Measurements from ENCODE around the gene UGT1A1.
A peak's percentile ranks its signal among the peaks of the same experiment; 100 is the strongest.

The UGT1A1 gene

GRCh38 chr2:233814056-233814835, 54.2 kb downstream of the UGT1A1 start:
- Mint-ChIP-seq H3K9me3 (no peaks in the 10 kb centered on the region), H3K36me3 (ENCODE audit: low read depth) (no peaks in the 10 kb centered on the region), H3K27me3 (ENCODE audit: low read depth) (peaks cover 17% of the 10 kb centered on the region), H3K27ac (no peak overlapping the region), H3K4me3 (no peak overlapping the region), H3K4me1 (no peaks in the 10 kb centered on the region)
- no peak for TF ChIP-seq CTCF (IDR thresholded peaks at IDR 0.05; ENCODE audit: unreplicated experiment in 3 of 3)

- Mint-ChIP-seq H3K27ac (no peak overlapping the region), H3K4me3 (no peak overlapping the region), H3K27me3 (ENCODE audit: low read depth) (peaks cover 9% of the 10 kb centered on the region), H3K9me3 (no peaks in the 10 kb centered on the region), H3K36me3 (ENCODE audit: low read depth) (no peaks in the 10 kb centered on the region), H3K4me1 (no peaks in the 10 kb centered on the region)
- no peak for TF ChIP-seq CTCF (IDR thresholded peaks at IDR 0.05; ENCODE audit: unreplicated experiment in 3 of 3)
Observed at GRCh38 chr2:233815861-233816260, 55.8 kb downstream of the UGT1A1 start.

- H3K36me3 Mint-ChIP-seq (ENCODE audit: low read depth) = no peaks in the 10 kb centered on the region
- no peak overlapping the region for H3K4me3 Mint-ChIP-seq
- H3K27ac Mint-ChIP-seq = peak overlapping the region in 1 of 3 experiments; percentile 59
- H3K9me3 Mint-ChIP-seq = no peaks in the 10 kb centered on the region
- no peak for TF ChIP-seq CTCF (IDR thresholded peaks at IDR 0.05; ENCODE audit: unreplicated experiment in 3 of 3)
- no peaks in the 10 kb centered on the region for H3K4me1 Mint-ChIP-seq
- H3K27me3 Mint-ChIP-seq (ENCODE audit: low read depth) = peaks cover 9% of the 10 kb centered on the region
Observed at GRCh38 chr2:233816334-233816733, 56.3 kb downstream of the UGT1A1 start.

DNA sequence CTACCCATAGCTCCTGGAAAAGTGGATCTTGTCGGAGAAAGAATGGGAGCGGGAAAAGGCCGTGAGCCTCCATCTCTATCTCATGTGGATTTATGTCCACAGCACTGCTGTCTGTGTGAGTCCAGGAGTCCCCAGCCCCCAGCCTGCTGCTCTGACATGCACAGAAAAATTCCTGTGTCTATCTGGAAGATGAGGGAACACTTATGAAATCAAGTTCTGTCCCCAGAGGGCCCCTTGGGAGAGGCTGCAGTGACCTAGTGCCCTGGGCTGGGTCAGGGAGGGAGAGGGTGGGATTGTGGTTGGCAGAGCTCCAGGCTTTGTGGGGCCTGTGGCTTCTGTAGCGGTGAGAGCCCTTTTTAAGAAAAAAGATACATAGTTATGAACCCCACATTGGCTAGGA, 56.7 kb downstream of the UGT1A1 start:
- Mint-ChIP-seq H3K27ac (peak overlapping the region in 1 of 3 experiments; percentile 59), H3K4me1 (no peaks in the 10 kb centered on the region), H3K4me3 (no peak overlapping the region), H3K36me3 (ENCODE audit: low read depth) (no peaks in the 10 kb centered on the region), H3K27me3 (ENCODE audit: low read depth) (peaks cover 8% of the 10 kb centered on the region), H3K9me3 (no peaks in the 10 kb centered on the region)
- TF ChIP-seq CTCF (IDR thresholded peaks at IDR 0.05; ENCODE audit: unreplicated experiment in 3 of 3) = no peak

DNA sequence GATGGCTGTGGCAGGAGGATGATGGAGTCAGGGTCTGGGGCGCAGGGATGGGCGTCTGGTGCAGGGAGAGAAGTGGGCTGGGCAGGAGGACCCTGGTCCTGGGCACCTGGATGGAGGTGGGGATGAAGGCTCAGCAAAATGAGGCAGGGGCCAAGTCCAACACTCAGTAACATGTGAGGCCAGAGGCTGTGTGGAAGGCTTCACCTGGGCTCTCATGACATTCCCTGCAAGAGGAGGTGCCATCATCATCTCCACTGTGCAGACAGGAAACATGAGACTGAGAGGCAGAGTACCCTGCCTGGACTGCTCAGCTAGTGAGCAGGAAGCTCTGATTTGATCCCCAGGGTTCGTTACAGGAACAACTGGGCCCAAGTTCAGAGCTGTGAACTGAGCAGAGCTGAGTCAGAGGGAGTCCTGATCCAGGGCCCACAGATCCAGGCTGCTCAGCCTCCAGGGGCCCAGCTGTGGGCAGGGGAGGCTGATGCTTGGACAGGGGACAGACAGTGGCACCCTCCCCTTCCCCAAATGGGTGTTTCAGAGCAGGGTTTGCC, 57.4 kb downstream of the UGT1A1 start:
- no peak for TF ChIP-seq CTCF (IDR thresholded peaks at IDR 0.05; ENCODE audit: unreplicated experiment in 3 of 3)
- H3K4me1 Mint-ChIP-seq = no peaks in the 10 kb centered on the region
- no peaks in the 10 kb centered on the region for H3K9me3 Mint-ChIP-seq
- no peak overlapping the region for H3K4me3 Mint-ChIP-seq
- H3K36me3 Mint-ChIP-seq (ENCODE audit: low read depth) = no peaks in the 10 kb centered on the region
- peaks cover 3% of the 10 kb centered on the region for H3K27me3 Mint-ChIP-seq (ENCODE audit: low read depth)
- H3K27ac Mint-ChIP-seq = no peak overlapping the region

Measured in nephron (organoid).